NCI-H2196 treated with DMSO at 0.1 percent for 48 hours (cell line): ENCODE data around the gene WNT3A.

Source experiments
- DNase-seq: peaks from one replicate; lab custom pipeline; 2025; ENCODE audit not compliant: unreplicated experiment; lab: John Stamatoyannopoulos, UW

Gene WNT3A

GRCh38 chr1:228030451-228031201, 23.8 kb downstream of the WNT3A start:
- DNase-seq: no peak

GRCh38 chr1:228031276-228031995, 24.6 kb downstream of the WNT3A start:
- no peak for DNase-seq

- DNase-seq: no peak
Observed at GRCh38 chr1:228032041-228032440, 25.2 kb downstream of the WNT3A start.

GRCh38 chr1:228033376-228033775, 26.6 kb downstream of the WNT3A start:
- DNase-seq: no peak

- DNase-seq: no peak
Observed at GRCh38 chr1:228034954-228035837, 28.4 kb downstream of the WNT3A start.

- DNase-seq: no peak
Observed at GRCh38 chr1:228035844-228036243, 29.0 kb downstream of the WNT3A start.

GRCh38 chr1:228036701-228037231, 30.0 kb downstream of the WNT3A start:
- DNase-seq: no peak

GRCh38 chr1:228037401-228038386, 30.9 kb downstream of the WNT3A start:
- no peak for DNase-seq

- DNase-seq: no peak
Observed at GRCh38 chr1:228038387-228039005, 31.7 kb downstream of the WNT3A start.

GRCh38 chr1:228039006-228039903, 32.5 kb downstream of the WNT3A start:
- DNase-seq: no peak

GRCh38 chr1:228039986-228040385, 33.2 kb downstream of the WNT3A start:
- DNase-seq: no peak

- DNase-seq: no peak
Observed at GRCh38 chr1:228041316-228041715, 34.5 kb downstream of the WNT3A start.

GRCh38 chr1:228042508-228042907, 35.7 kb downstream of the WNT3A start:
- DNase-seq: no peak

- DNase-seq: no peak
Observed at GRCh38 chr1:228043281-228043848, 36.6 kb downstream of the WNT3A start.

- no peak for DNase-seq
Observed at GRCh38 chr1:228044961-228045360, 38.2 kb downstream of the WNT3A start.

GRCh38 chr1:228045405-228045804, 38.6 kb downstream of the WNT3A start:
- no peak for DNase-seq

- no peak for DNase-seq
Observed at GRCh38 chr1:228045871-228046270, 39.1 kb downstream of the WNT3A start.
